HG03432 (cell line): ENCODE results near the gene OSBPL10.
A peak's percentile ranks its signal among the peaks of the same experiment; 100 is the strongest.

Source experiments
- ATAC-seq: cut with Tn5 transposase; IDR thresholded peaks from one replicate; pipeline ENCODE4 v1.9.1; 2021; ENCODE audit warnings: mild to moderate bottlenecking, moderate library complexity; ENCODE audit not compliant: unreplicated experiment

The OSBPL10 gene

GRCh38 chr3:31929826-31930502 lies 51.1 kb downstream of the OSBPL10 start:
- ATAC-seq, result no peak

GRCh38 chr3:31927811-31928210 lies 53.3 kb downstream of the OSBPL10 start:
- ATAC-seq, result no peak

- no peak for ATAC-seq
Observed at GRCh38 chr3:31926543-31926942, 54.5 kb downstream of the OSBPL10 start.

- ATAC-seq, result peak; percentile 66
Observed at GRCh38 chr3:31925271-31925630, 55.8 kb downstream of the OSBPL10 start.

GRCh38 chr3:31924610-31925270 lies 56.3 kb downstream of the OSBPL10 start:
- ATAC-seq, result peak; percentile 28

- no peak for ATAC-seq
Observed at GRCh38 chr3:31922962-31923361, 58.1 kb downstream of the OSBPL10 start.

GRCh38 chr3:31921837-31922236 lies 59.2 kb downstream of the OSBPL10 start:
- ATAC-seq, result no peak

GRCh38 chr3:31920310-31920709 lies 60.8 kb downstream of the OSBPL10 start:
- no peak for ATAC-seq

GRCh38 chr3:31919528-31919927 lies 61.5 kb downstream of the OSBPL10 start:
- ATAC-seq, result no peak

GRCh38 chr3:31918179-31919150 lies 62.6 kb downstream of the OSBPL10 start:
- peak; percentile 78 for ATAC-seq

GRCh38 chr3:31917303-31918005 lies 63.6 kb downstream of the OSBPL10 start:
- peak; percentile 70 for ATAC-seq

- ATAC-seq, result no peak
Observed at GRCh38 chr3:31911643-31912042, 69.4 kb downstream of the OSBPL10 start.

GRCh38 chr3:31911124-31911523 lies 69.9 kb downstream of the OSBPL10 start:
- no peak for ATAC-seq

- ATAC-seq, result no peak
Observed at GRCh38 chr3:31909455-31909854, 71.6 kb downstream of the OSBPL10 start.

- ATAC-seq, result peak; percentile 68
Observed at GRCh38 chr3:31908391-31909097, 72.5 kb downstream of the OSBPL10 start.

GRCh38 chr3:31906182-31906581 lies 74.9 kb downstream of the OSBPL10 start:
- ATAC-seq, result no peak

- no peak for ATAC-seq
Observed at GRCh38 chr3:31903686-31904431, 77.2 kb downstream of the OSBPL10 start.

- ATAC-seq, result no peak
Observed at GRCh38 chr3:31900583-31900982, 80.5 kb downstream of the OSBPL10 start.

GRCh38 chr3:31896648-31897433 lies 84.2 kb downstream of the OSBPL10 start:
- ATAC-seq, result no peak
